ENCODE results near the gene CLIP2.
"Not testable (repeated sequence)": the region's sequence is repeated elsewhere in the genome, so short reads cannot be mapped to it uniquely, and the experiment has no call there.

CLIP2 gene

DNA sequence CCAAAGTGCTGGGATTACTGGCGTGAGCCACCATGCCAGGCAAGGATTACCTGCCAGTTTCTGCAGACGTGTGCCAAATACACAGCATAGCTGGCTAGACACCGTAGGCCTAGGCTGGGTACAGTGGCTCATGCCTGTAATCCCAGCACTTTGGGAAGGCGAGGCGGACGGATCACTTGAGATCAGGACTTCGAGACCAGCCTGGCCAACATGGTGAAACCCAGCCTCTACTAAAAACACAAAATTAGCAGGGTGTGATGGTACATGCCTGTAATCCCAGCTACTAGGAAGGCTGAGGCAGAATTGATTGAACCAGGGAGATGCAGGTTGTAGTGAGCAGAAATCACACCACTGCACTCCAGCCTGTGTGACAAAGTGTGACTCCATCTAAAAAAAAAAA is 35.9 kb upstream of the CLIP2 start:
- no peak for DNase-seq (ENCODE audit: low read depth)
- TF ChIP-seq, protein P1, sequence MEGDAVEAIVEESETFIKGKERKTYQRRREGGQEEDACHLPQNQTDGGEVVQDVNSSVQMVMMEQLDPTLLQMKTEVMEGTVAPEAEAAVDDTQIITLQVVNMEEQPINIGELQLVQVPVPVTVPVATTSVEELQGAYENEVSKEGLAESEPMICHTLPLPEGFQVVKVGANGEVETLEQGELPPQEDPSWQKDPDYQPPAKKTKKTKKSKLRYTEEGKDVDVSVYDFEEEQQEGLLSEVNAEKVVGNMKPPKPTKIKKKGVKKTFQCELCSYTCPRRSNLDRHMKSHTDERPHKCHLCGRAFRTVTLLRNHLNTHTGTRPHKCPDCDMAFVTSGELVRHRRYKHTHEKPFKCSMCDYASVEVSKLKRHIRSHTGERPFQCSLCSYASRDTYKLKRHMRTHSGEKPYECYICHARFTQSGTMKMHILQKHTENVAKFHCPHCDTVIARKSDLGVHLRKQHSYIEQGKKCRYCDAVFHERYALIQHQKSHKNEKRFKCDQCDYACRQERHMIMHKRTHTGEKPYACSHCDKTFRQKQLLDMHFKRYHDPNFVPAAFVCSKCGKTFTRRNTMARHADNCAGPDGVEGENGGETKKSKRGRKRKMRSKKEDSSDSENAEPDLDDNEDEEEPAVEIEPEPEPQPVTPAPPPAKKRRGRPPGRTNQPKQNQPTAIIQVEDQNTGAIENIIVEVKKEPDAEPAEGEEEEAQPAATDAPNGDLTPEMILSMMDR (IDR thresholded peaks at IDR 0.05; ENCODE audit: insufficient read depth, low read depth, low read length, missing control alignments): no peak
- peak overlapping the region; percentile 83 for H3K4me3 ChIP-seq (ENCODE audit: low read length)

DNA sequence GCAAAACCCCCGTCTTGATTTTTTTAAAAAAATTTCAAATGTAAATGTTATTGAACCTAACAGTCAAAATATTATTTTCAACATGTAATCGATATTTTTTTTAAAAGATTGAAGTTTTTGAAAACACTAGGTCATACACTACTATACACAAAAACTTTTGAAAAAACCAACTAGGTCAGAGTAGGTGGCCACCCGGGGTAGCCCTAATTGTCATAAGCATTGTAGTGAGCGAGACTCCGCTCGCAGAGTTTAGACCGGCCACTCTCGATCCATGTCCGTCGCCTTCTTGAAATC is 35.4 kb upstream of the CLIP2 start:
- DNase-seq (ENCODE audit: low read depth): no peak
- TF ChIP-seq, protein P1 (IDR thresholded peaks at IDR 0.05; ENCODE audit: insufficient read depth, low read depth, low read length, missing control alignments): no peak

DNA sequence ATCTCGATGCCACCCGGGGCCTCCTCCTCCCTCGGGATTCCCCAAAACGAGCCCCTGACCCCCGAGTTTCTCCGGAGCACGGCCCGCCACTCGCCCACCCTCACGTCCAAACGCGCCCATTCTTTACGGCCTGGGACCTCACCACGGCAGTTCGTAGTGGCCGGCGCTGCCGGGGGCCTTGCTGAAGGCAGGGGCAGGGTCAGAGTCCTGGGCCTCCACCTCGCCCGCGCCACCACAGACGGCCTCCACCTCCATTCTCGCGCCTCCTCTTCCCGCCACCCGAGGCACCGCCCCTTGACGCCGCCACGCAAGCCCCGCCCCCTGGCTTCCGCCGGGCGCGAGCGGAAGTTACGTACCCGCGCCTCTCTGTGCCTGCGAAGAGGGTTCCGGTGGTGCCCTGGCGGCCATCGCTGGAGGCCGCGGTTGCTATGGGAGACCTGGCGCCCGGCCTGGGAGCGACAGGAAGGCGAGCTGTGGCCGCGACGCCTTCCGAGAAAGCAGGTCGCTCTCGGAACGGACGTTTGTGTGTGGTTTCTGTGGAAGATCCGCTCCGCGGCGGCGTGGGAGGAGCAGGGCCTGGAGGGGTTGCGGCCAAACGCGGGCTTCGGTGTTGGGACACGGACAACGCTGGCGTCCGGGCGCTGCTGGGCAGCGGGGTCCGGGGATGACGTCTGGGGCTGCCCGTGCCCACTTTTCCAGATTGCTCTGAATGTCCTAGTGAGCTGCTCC is 34.9 kb upstream of the CLIP2 start, which contains the start of gene RFC2:
TSS of gene RFC2 (minus strand) at position 271 of the 729 bp plus-strand sequence. CDS start at position 255, 16 bp downstream.
- TF ChIP-seq, protein P1 (IDR thresholded peaks at IDR 0.05; ENCODE audit: insufficient read depth, low read depth, low read length, missing control alignments): peak; percentile 29
- DNase-seq (ENCODE audit: low read depth): peak; percentile 96
- H3K4me3 ChIP-seq (ENCODE audit: low read length): peak within 1 kb of the TSS; percentile 83

More for the DNA sequence above, 35.4 kb upstream of the CLIP2 start:
- H3K4me3 ChIP-seq (ENCODE audit: low read length): peak overlapping the region; percentile 83

DNA sequence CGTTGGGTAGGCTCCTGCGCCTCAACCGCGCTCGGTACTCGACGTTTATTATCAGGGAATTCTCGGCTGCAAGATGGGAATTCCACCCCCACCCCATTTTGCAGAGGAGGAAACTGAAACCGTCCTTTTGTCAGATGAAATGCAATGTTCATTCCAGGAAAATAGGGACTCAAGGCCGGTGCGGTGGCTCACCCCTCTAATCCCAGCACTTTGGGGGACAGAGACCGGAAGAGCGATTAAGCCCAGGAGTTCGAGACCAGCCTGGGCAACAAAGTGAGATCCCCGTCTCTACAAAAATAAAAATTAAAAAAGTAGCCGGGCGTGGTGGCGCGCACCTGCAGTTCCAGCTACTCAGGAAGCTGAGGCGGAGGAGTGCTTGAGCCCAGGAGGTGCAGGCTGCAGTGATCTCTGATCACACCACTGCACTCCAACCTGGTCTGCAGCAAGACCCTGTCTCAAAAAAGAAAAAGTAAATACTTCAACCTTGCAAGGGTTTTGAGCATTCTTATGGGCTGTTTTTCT is 34.3 kb upstream of the CLIP2 start:
- no peak for DNase-seq (ENCODE audit: low read depth)
- TF ChIP-seq, protein P1 (IDR thresholded peaks at IDR 0.05; ENCODE audit: insufficient read depth, low read depth, low read length, missing control alignments): no peak
- H3K4me3 ChIP-seq (ENCODE audit: low read length): peak overlapping the region; percentile 83

DNA sequence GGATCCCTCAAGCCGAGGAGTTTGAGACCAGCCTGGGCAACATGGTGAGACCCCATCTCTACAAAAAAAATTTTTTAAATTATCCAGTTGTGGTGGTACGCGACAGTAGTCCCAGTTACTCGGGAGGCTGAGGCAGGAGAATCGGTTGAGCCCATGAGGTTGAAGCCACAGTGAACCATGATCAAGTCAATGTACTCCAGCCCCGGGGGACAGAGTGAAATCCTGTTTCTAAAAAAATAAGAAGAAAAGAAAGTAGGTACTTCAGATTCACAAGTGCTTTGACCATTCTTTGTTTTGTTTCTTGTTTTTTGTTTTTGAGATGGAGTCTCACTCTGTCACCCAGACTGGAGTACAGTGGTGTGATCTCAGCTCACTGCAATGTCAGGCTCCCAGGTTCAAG is 33.7 kb upstream of the CLIP2 start:
- DNase-seq (ENCODE audit: low read depth): not testable (repeated sequence)
- H3K4me3 ChIP-seq (ENCODE audit: low read length): peak overlapping the region; percentile 83

DNA sequence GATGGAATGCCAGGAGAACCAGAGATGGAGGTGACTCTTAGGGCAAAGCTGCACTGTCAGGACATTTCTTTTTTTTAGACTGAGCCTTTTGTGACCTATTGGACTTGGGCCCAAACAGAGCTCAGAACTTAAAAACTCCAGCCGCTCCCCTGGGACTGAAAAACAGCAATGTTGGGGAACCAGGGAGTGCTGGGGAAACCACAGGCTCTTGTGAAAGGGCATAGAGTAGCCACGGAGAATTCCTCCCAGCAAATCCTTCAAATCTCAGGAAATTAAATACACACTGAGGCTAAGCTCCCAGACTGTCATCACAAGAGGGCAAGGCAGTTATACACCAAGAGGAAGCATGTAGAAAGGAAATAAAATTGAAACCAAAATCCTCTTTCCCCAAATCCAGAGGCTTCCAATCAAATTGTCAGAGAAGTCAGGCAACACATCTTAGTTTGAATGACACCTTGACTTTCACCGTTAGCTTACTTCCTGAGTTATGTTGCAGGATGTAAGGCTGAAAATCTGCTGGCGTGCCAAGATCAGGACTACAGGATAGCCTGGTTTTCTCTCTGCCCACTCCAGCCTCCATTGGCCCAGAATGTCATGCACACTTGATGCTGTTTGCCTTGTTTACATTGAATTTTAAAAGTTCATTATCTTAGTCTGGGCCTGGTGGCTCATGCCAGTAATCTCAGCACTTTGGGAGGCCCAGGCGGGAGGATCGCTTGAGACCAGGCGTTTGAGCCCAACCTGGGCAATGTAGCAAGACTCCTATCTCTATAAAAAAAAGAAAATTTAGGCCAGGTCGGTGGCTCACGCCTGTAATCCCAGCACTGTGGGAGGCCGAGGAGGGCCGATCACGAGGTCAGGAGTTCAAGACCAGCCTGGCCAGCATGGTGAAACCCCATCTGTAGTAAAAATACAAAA is 32.5 kb upstream of the CLIP2 start:
- DNase-seq (ENCODE audit: low read depth): no peak
- H3K4me3 ChIP-seq (ENCODE audit: low read length): no peak overlapping the region
- TF ChIP-seq, protein P1 (IDR thresholded peaks at IDR 0.05; ENCODE audit: insufficient read depth, low read depth, low read length, missing control alignments): no peak

DNA sequence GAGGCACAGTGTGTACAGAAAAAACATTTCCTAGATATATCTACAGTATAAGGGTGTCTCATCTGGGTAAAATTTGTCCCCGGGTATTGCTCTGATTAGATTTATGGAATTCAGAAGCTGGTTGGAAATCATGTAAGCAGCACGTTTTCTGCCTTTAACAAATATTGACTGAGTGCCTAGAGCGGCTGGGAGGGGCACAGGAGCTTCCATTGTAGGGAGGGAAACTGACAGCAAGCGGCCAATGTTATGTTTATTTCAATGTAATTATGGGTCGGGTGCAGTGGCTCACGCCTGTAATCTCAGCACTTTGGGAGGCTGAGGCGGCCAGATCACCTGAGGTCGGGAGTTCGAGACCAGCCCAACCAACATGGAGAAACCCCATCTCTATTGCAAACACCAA is 30.6 kb upstream of the CLIP2 start:
- TF ChIP-seq, protein P1 (IDR thresholded peaks at IDR 0.05; ENCODE audit: insufficient read depth, low read depth, low read length, missing control alignments): no peak
- DNase-seq (ENCODE audit: low read depth): no peak
- no peak overlapping the region for H3K4me3 ChIP-seq (ENCODE audit: low read length)

Data from epithelial cell of esophagus (primary cell).